ENCODE measurements around the gene ZNF697. TPM values are rescaled to one million over a fixed set of nuclear protein-coding genes. Genes with fewer than 3 reads are reported as not detected.

Gene ZNF697
- total and polyA plus RNA-seq, 9 of the 15 experiments (the other 6 are each of a cell fraction or from before 2014, with no cell fraction given), result 2.1 to 13.6 (median 8.3) TPM

GRCh38 chr1:119675349-119676345 is 27.6 kb upstream of the ZNF697 start (continued):
- TF ChIP-seq CREB3 (tag; conservative IDR thresholded peaks at IDR 0.05; ENCODE audit: low read depth), result 0 out of 2 replicates have a peak, but pooled peaks have one; percentile 28
- TF ChIP-seq HOXB6 (CRISPR knock-in tag; IDR thresholded peaks at IDR 0.05; ENCODE audit: borderline replicate concordance), result no peak
- TF ChIP-seq ZFP36 (IDR thresholded peaks at IDR 0.05; ENCODE audit: low read depth, low read length, partially characterized antibody), result peak; percentile 44
- TF ChIP-seq ETV5 (CRISPR knock-in tag; IDR thresholded peaks at IDR 0.05; ENCODE audit: low read depth), result no peak
- no peak for TF ChIP-seq ZNF316 (IDR thresholded peaks at IDR 0.05)
- no peak for TF ChIP-seq RBM22 (IDR thresholded peaks at IDR 0.05; ENCODE audit: low read depth, low read length, poor library complexity, severe bottlenecking)
- TF ChIP-seq RNF219 (CRISPR knock-in tag; IDR thresholded peaks at IDR 0.05), result no peak
- TF ChIP-seq NKRF (IDR thresholded peaks at IDR 0.05; ENCODE audit: borderline replicate concordance), result no peak
- TF ChIP-seq, protein P1, sequence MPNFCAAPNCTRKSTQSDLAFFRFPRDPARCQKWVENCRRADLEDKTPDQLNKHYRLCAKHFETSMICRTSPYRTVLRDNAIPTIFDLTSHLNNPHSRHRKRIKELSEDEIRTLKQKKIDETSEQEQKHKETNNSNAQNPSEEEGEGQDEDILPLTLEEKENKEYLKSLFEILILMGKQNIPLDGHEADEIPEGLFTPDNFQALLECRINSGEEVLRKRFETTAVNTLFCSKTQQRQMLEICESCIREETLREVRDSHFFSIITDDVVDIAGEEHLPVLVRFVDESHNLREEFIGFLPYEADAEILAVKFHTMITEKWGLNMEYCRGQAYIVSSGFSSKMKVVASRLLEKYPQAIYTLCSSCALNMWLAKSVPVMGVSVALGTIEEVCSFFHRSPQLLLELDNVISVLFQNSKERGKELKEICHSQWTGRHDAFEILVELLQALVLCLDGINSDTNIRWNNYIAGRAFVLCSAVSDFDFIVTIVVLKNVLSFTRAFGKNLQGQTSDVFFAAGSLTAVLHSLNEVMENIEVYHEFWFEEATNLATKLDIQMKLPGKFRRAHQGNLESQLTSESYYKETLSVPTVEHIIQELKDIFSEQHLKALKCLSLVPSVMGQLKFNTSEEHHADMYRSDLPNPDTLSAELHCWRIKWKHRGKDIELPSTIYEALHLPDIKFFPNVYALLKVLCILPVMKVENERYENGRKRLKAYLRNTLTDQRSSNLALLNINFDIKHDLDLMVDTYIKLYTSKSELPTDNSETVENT (CRISPR knock-in tag; IDR thresholded peaks at IDR 0.05), result no peak
- TF ChIP-seq, protein P2, sequence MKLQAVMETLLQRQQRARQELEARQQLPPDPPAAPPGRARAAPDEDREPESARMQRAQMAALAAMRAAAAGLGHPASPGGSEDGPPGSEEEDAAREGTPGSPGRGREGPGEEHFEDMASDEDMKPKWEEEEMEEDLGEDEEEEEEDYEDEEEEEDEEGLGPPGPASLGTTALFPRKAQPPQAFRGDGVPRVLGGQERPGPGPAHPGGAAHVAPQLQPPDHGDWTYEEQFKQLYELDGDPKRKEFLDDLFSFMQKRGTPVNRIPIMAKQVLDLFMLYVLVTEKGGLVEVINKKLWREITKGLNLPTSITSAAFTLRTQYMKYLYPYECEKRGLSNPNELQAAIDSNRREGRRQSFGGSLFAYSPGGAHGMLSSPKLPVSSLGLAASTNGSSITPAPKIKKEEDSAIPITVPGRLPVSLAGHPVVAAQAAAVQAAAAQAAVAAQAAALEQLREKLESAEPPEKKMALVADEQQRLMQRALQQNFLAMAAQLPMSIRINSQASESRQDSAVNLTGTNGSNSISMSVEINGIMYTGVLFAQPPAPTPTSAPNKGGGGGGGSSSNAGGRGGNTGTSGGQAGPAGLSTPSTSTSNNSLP (IDR thresholded peaks at IDR 0.05; ENCODE audit: borderline replicate concordance, low read depth, low read length), result 0 out of 2 replicates have a peak, but pooled peaks have one; percentile 11
- no peak for TF ChIP-seq ZKSCAN3 (CRISPR knock-in tag; IDR thresholded peaks at IDR 0.05)
